T-helper 22 cell (primary cell): ENCODE data around the gene SEPTIN5.

Source experiments
- DNase-seq: peaks from one replicate; pipeline ENCODE4 v3.0.0-alpha.2; 2020; ENCODE audit warnings: low read depth

Gene SEPTIN5

DNA sequence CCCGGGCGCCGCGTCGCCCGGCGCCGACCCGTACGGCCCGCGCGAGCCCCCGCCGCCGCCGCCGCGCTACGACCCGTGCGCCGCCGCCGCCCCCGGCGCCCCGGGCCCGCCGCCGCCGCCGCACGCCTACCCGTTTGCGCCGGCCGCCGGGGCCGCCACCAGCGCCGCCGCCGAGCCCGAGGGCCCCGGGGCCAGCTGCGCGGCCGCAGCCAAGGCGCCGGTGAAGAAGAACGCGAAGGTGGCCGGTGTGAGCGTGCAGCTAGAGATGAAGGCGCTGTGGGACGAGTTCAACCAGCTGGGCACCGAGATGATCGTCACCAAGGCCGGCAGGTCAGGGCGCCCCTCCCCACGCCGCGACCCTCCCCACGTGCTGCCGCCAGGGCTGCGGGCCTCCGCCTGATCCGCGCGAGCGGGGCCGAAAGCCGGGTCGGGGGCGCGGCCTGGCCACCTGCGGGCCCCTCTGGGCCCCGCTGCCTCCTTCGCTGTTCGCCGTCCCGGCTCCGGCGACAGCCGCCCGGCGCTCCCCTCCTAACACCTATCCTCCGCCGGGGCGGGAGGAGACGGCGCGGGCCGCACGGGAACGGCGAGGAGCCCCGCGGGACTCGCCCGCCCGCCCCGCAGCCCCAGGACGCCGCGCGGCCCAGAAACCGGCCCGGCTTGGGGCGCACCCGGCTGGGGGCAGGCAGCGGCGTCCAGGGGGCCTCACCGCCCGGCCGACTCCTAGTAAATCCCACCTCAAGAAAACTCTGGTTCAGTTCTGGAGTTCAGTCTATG, 46.8 kb downstream of the SEPTIN5 start:
- DNase-seq = no peak

DNA sequence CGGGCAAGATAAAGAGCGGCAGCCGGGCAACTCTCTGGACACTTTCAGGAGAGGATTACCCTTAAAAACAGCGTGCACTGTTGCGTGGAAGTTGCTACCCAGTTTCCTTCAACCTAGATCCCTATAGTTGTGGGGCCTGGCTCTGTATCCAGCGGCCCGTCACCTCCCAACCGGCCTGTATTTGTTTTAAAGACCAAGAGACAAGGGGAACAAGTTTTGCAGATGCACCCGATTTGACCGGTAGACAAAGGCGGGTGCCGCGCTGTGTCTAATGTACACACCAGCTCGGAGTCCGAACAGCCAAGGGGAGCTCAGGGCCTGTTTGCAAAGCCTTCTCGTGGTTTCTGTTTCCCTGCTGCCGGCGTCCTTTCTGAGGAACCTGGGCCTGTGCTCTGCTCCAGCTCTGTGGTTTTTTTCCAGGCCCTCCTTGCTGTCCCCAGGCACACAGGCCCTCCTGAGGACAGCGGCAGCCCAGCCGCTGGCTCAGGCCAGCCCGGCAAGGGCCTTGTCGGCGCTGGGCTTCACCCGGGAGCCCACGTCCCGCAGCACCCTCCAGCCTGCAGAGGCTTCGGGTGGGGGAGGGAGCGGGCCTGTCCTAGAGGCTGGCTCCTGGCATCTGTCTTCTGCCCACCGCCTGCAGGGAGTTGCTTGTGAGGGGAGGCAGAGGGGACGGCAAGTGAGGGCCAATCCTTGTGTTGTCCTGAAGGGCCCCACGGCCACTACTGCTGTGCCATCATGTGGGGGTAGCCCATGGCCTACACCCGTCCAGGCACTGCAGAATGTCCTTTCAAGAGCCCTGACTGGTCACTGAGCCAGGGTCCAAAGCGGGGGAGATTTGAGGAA, 47.6 kb downstream of the SEPTIN5 start:
- no peak for DNase-seq

DNA sequence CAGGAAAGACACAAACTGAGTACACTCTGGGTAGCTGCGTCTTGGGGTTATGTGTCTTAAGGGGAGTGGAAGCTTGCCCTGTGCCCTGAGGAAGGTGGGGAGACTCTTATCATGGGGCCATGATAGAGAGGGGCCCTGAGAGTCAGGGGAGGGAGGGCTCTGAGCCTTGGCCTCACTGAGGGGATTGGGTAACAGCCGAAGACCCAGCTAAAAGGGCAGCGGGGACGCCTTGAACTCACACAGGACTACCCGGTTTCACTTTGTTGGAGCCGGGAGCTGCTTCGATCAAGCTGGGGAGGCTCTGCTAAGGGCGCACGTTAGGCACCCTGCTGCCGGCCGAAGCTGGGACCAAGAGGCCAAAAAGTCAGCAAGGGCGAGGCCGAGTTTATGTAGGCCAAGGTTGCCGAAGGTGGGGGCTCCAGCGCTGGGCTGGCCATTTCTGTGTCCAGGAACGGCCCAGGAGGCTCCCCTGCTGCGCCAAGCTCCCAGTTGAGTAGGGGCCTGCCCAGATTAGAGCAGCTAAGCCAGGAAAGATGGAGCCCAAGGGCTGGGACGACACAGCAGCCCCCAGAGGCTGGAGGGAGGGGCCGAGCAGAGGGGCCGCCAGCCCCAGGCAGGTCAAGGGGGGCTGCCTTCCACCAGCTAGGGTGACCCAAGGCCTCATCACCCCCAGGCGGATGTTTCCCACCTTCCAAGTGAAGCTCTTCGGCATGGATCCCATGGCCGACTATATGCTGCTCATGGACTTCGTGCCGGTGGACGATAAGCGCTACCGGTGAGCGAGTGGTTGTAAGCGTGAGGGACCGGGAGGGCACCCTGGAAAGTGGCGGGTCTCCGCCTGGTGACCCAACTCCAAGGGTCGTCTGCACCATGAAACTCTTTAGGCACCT, 48.5 kb downstream of the SEPTIN5 start:
- no peak for DNase-seq

DNA sequence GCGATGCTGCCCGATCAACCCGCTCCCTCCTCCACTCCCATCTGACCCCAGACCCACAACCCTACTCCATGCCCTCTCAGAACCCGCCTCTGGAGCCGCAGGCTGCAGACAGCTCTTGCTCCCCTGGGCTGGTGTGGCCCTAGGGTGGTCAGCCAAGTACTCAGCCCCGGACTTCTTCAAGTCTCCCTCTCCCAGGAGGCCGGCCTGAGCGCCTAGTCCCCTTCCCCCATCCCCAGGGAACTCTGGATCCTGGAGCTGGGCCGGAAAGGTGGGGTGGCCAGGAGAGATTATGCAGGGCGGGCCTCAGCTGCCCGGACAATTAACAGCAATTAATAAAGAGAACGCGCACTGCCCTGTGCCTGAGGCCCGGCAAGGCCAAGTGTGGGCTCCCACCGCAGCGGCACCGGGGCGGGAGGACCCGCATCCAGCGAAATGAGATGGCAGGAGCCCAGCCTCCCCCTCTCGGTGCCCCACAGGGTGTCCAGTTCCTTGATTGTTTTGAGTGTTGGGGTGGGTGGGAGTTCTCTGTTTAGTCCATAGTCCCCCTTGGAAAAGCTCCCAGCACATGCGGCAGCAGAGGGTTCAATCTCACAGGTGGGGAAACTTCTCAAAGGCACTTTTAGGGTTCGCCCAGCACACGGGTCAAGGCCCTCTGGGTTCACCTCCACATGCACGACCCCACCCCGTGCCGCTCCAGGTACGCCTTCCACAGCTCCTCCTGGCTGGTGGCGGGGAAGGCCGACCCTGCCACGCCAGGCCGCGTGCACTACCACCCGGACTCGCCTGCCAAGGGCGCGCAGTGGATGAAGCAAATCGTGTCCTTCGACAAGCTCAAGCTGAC, 49.4 kb downstream of the SEPTIN5 start:
- DNase-seq = no peak

DNA sequence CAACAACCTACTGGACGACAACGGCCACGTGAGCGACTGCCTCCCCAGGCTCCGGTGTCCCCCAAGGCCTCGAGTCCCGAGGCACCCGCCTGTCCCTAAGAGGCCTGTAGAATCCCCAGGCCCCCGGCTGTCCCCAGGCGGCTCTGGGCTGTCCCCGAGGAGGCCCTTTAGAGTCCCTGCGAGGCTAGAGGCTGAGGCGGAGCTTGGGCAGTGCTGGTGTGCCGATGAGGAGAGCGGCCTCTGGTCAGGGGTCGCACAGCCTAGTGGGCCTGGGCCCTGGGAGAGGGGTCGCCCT, 49.9 kb downstream of the SEPTIN5 start:
- no peak for DNase-seq

DNA sequence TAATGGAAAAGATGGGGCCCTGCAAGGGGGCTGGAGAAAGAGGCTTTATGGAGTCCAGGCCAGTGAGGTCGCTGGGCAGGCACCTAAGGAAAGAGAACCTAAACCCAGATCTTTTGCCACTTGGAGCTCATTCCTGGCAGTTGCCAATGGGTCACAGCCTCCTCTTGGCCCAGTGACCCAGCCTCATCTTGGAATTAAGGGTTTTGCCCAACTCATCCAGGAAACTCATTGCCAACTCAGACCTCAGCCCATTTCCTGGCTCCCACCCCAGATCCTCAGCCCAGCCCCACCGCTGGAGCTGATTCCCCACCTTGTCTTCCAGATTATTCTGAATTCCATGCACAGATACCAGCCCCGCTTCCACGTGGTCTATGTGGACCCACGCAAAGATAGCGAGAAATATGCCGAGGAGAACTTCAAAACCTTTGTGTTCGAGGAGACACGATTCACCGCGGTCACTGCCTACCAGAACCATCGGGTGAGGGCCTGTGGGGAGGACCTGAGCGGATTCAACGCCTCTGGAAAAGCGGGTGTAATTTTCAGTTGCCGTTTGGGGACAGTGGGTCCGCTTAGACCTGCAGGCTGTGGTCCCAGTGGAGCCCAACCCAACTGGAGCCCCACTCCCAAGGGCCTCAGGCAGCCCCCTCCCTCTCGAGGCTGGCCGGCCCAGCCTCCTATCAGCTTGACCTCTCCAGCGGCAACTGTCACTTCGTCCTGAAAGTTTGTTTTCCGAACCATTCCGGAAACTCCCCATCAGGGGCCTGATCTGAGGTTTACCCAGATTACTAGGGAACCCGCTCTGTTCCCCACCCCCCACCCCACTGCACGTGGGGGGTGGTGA, 50.6 kb downstream of the SEPTIN5 start:
- no peak for DNase-seq

DNA sequence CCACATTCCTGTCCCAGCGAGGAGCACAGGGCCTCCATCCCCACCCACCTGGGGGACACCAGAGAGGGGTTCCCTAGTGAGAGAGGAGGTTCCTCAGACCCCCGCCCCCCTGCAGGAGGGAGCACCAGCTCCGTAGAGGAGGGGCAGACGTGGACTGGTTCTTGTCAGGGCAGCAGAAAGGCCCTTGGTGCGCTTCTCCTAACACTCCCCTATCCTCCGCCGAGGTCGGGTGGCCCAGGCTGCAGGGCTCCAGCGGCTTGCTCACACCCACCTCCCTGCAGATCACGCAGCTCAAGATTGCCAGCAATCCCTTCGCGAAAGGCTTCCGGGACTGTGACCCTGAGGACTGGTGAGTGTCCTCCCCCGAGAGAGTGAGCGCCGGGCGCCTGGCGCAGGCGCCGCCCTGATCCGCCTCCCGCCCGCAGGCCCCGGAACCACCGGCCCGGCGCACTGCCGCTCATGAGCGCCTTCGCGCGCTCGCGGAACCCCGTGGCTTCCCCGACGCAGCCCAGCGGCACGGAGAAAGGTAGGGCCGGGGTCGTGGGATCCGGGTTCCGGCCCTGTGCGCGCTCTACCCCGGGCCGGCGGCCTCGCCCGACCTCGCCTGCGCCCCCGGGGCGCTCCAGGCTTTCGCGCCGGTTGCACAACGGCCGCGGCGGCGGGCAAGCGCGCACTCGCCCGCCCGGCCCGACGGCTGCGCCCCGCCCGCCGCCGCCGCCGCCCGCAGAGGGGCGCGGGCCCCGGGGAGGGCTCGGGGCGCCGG, 51.4 kb downstream of the SEPTIN5 start:
- no peak for DNase-seq

DNA sequence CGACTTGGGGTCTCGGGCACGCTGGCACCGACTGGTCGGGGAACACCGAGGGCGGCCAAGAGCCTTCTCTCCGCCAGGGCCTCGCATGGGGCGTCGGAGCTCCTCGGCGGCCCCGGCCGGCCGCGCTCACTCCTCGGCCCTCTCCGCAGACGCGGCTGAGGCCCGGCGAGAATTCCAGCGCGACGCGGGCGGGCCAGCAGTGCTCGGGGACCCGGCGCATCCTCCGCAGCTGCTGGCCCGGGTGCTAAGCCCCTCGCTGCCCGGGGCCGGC, 51.9 kb downstream of the SEPTIN5 start:
- DNase-seq = no peak

DNA sequence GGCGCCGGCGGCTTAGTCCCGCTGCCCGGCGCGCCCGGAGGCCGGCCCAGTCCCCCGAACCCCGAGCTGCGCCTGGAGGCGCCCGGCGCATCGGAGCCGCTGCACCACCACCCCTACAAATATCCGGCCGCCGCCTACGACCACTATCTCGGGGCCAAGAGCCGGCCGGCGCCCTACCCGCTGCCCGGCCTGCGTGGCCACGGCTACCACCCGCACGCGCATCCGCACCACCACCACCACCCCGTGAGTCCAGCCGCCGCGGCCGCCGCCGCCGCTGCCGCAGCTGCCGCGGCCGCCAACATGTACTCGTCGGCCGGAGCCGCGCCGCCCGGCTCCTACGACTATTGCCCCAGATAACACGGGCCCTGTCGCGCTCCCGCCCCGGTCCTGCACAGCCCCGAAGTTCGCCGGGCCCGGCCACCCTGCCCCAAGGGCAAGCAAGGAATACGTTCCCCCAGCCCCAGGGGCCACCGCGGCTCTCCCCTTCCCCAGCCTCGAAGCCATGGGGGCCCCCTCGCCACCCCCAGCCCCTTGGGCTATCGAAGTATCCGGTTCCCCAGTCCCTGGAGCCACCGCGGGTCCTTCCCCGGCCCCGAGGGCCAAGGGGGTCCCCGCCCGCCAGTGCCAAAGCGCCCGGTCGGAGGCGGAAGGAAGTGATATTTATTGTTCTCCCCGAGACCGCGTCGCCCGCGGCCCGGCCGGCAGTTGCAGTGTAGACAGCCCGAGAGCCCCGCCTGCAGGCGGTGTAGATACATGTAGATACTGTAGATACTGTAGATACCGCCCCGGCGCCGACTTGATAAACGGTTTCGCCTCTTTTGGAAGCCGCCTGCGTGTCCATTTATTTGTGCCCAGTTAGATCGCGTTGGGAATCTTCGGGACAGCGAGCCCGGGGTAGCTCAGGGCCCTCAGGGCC, 52.5 kb downstream of the SEPTIN5 start:
- no peak for DNase-seq

DNA sequence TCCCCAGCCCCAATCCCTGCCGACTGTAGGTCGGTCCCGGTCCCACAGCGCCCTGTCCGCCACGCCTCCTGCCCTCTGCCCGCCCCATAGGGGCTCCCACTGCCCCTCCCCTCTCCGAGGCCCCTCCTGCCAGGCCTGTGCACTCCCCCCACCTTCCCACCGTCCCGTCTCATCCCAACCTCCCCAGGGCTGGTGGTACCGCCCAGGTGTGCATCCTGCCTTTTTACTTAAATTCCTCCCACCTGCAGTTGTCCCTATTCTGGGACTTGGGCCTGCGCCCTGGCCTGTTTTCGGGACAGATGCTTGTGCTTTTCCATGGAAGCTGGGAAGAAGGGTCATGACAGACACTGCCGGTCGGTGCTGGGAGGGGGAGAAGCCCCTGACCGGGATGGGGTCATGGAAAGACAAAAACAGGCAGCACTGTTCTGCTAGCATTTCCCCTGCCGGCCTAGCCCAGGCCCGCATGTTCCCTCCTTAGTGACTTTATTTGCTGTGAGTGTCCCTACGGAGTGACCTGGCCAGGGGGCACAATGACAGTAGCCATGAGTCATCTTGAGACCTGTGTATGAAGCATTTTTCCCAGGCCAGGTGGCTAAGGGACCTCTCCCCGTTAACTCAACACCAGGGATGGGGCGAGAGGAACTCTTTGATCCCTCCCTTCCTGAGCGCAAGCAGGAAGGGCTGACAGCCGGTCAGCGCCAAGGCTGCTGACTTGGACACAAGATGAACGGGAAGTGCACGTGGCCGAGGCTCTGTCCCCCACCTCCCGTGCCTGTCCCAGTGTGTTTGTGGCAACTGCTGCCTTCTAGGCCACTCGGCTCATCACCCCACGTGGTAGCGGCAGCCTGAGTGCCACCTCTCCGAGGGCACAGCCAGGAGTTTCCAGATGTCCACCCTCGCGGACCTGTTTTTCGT, 53.4 kb downstream of the SEPTIN5 start:
- DNase-seq = no peak

DNA sequence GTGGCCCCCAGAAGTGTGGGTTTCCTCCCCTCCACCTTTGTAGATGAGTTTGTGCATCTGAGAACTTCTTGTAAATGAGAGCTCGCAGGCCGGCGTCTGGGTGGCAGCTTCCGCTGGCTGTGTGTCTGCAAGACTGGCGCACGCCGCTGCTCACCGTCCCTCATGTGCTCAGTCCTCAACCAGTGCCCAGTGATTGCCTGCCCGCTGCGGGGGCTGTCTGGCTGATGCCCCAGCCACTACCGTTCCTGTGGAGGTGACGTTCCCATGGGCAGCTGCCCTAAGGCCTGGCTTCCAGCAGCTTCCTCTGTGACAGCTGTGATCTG, 55.1 kb downstream of the SEPTIN5 start:
- DNase-seq = no peak

DNA sequence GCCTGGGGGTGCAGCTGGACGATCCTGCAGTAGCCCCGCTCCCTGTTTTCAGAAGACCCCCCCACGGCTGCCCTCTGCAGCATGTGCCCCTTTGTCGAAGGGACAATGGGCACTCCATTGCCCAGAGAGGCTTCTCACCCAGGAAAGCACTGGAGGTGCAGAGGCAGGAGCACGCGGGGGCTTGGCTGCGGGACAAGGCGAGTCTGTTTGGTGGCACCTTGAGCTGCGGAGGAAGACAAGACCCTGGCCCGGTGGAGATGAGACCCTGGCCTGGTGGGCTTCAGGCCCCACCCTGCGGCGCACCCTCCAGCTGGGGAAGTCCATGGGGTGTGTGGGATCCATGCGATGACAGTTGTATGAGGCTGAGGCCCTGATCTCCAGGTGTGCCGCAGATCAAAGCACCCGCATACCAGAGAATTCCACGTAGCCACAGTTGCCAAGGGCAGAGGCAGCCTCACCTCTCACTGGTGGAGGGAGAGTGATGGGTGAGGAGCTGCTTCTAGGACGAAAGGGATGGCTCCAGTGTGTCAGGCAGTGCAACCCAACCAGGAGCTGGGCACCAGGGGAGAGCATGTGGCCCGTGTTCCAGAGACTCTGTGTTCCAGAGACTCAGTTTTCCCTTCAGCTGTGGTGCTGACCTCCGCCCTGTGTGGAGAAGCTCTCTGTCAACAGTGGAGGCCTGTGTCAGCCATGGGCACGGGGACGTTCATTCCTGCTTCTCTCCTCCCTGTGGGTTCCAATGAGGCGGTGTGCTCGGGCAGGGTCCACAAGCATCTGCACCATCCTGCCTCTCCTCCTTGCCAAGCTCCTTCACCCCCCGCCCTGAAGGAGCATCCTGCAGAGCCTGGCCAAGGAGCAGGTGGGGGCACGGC, 56.3 kb downstream of the SEPTIN5 start:
- no peak for DNase-seq

DNA sequence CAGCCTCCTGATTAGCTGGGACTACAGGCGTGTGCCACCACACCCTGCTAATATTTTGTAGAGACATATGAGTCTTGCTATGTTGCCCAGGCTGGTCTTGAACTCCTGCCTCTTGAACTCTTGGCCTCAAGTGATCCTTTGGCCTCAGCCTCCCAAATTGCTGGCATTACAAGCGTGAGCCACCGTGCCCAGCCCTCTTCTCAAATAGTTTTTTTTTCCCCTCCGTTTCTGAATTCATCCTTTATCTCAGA, 58.0 kb downstream of the SEPTIN5 start:
- DNase-seq = no peak
